H9 (cell line): ENCODE data around the gene LRRC74B. TPM values are rescaled to one million over a fixed set of nuclear protein-coding genes. Genes with fewer than 3 reads are reported as not detected.

ENCODE experiments used
- DNase-seq: peaks from one replicate; pipeline ENCODE4 v3.0.0-alpha.2; 2017
- H2AFZ ChIP-seq: one replicate; pipeline ENCODE4 v1.6.1; 2013; ENCODE audit warnings: mild to moderate bottlenecking, low read length, control low read depth, moderate library complexity
- H2AK5ac ChIP-seq: 2 replicates; pipeline ENCODE4 v1.6.1; 2013; ENCODE audit warnings: low read length, control low read depth, mixed read lengths; ENCODE audit not compliant: insufficient read length
- H2BK120ac ChIP-seq: one replicate; pipeline ENCODE4 v1.6.1; 2013; ENCODE audit warnings: low read depth, mild to moderate bottlenecking, low read length, control low read depth, inconsistent platforms; ENCODE audit not compliant: poor library complexity, severe bottlenecking
- H2BK12ac ChIP-seq: 2 replicates; pipeline ENCODE4 v1.6.1; 2013; ENCODE audit warnings: low read length, control low read depth, mixed read lengths, low read depth; ENCODE audit not compliant: insufficient read length
- H2BK15ac ChIP-seq: 2 replicates; pipeline ENCODE4 v1.6.1; 2013; ENCODE audit warnings: low read depth, low read length, control low read depth
- H2BK20ac ChIP-seq: one replicate; pipeline ENCODE4 v1.6.1; 2013; ENCODE audit warnings: low read depth, mild to moderate bottlenecking, low read length, control low read depth, inconsistent platforms; ENCODE audit not compliant: poor library complexity, severe bottlenecking
- H2BK5ac ChIP-seq: 2 replicates; pipeline ENCODE4 v1.6.1; 2013; ENCODE audit warnings: low read length, control low read depth, mixed read lengths; ENCODE audit not compliant: insufficient read length
- H3K14ac ChIP-seq: 2 replicates; pipeline ENCODE4 v1.6.1; 2013; ENCODE audit warnings: low read length, control low read depth; ENCODE audit not compliant: insufficient read depth
- H3K18ac ChIP-seq: 2 replicates; pipeline ENCODE4 v1.6.1; 2013; ENCODE audit warnings: low read depth, mild to moderate bottlenecking, mixed read lengths, low read length, control low read depth; ENCODE audit not compliant: insufficient read length
- H3K23ac ChIP-seq: 2 replicates; pipeline ENCODE4 v1.6.1; 2013; ENCODE audit warnings: low read length, control low read depth, mixed read lengths, low read depth; ENCODE audit not compliant: insufficient read length
- H3K23me2 ChIP-seq: 2 replicates; pipeline ENCODE4 v1.6.1; 2013; ENCODE audit warnings: low read depth, mild to moderate bottlenecking, mixed read lengths, low read length, control low read depth; ENCODE audit not compliant: insufficient read length, poor library complexity, severe bottlenecking
- H3K27ac ChIP-seq: 2 replicates; pipeline ENCODE4 v1.5.1; 2013; ENCODE audit warnings: low read length, control low read depth, mixed read lengths, low read depth; ENCODE audit not compliant: insufficient read length
- H3K27me3 ChIP-seq: 2 replicates; pipeline ENCODE4 v1.6.1; 2013; ENCODE audit warnings: low read length, control low read depth, inconsistent platforms; ENCODE audit not compliant: insufficient read depth
- H3K4ac ChIP-seq: 2 replicates; pipeline ENCODE4 v1.6.1; 2013; ENCODE audit warnings: low read depth, mild to moderate bottlenecking, control low read depth, inconsistent platforms, low read length, moderate library complexity
- H3K4me1 ChIP-seq: 2 replicates; pipeline ENCODE4 v1.6.1; 2013; ENCODE audit warnings: low read length, control low read depth, inconsistent platforms; ENCODE audit not compliant: insufficient read depth
- H3K4me2 ChIP-seq: 2 replicates; pipeline ENCODE4 v1.6.1; 2013; ENCODE audit warnings: low read length, control low read depth, mixed read lengths; ENCODE audit not compliant: insufficient read length, insufficient read depth
- H3K56ac ChIP-seq: 2 replicates; pipeline ENCODE4 v1.6.1; 2013; ENCODE audit warnings: low read depth, mild to moderate bottlenecking, mixed read lengths, low read length, control low read depth; ENCODE audit not compliant: insufficient read length
- H3K79me1 ChIP-seq: 2 replicates; pipeline ENCODE4 v1.6.1; 2013; ENCODE audit warnings: low read depth, mild to moderate bottlenecking, moderate library complexity, low read length, control low read depth, inconsistent platforms; ENCODE audit not compliant: insufficient read depth, poor library complexity, severe bottlenecking
- H3K79me2 ChIP-seq: 2 replicates; pipeline ENCODE4 v1.6.1; 2013; ENCODE audit warnings: low read length, control low read depth, inconsistent platforms; ENCODE audit not compliant: insufficient read depth
- H3K9ac ChIP-seq: 2 replicates; pipeline ENCODE4 v1.6.1; 2013; ENCODE audit warnings: low read length, control low read depth, mixed read lengths; ENCODE audit not compliant: insufficient read length; ENCODE audit errors: extremely low read depth
- H3K9me3 ChIP-seq: one replicate; pipeline ENCODE4 v1.6.1; 2013; ENCODE audit warnings: low read depth, low read length, inconsistent platforms; ENCODE audit not compliant: control insufficient read depth
- H3T11ph ChIP-seq: one replicate; pipeline ENCODE4 v1.6.1; 2013; ENCODE audit warnings: mild to moderate bottlenecking, low read length, control low read depth, inconsistent platforms
- H4K20me1 ChIP-seq: one replicate; pipeline ENCODE4 v1.6.1; 2013; ENCODE audit not compliant: control insufficient read depth, insufficient read length, insufficient read depth
- H4K5ac ChIP-seq: 2 replicates; pipeline ENCODE4 v1.6.1; 2013; ENCODE audit warnings: low read depth, mild to moderate bottlenecking, mixed read lengths, low read length, control low read depth; ENCODE audit not compliant: insufficient read length
- H4K8ac ChIP-seq: replicated peaks from 2 replicates; pipeline ENCODE4 v1.6.1; 2013; ENCODE audit warnings: low read length, control low read depth, mixed read lengths, low read depth; ENCODE audit not compliant: insufficient read length
- H4K91ac ChIP-seq: 2 replicates; pipeline ENCODE4 v1.6.1; 2013; ENCODE audit warnings: low read depth, mild to moderate bottlenecking, moderate library complexity, mixed read lengths, low read length, control low read depth; ENCODE audit not compliant: insufficient read length
- H3K27ac Mint-ChIP-seq, 3 experiments: 2 replicates in 2 of 3; 3 replicates in 1 of 3; pipeline ENCODE4 v1.8.0; 2020 to 2021; ENCODE audit warnings: mixed read lengths in 3 of 3, mild to moderate bottlenecking in 1 of 3, moderate library complexity in 1 of 3
- H3K27me3 Mint-ChIP-seq: 2 replicates; pipeline ENCODE4 v1.8.0; 2021; ENCODE audit warnings: low read depth, mild to moderate bottlenecking, moderate library complexity, mixed read lengths
- H3K36me3 Mint-ChIP-seq, 3 experiments: 2 replicates in 2 of 3; 3 replicates in 1 of 3; pipeline ENCODE4 v1.8.0; 2020 to 2021; ENCODE audit warnings: low read depth in 3 of 3, mixed read lengths in 3 of 3; ENCODE audit not compliant: insufficient read depth in 1 of 3
- H3K4me1 Mint-ChIP-seq, 2 experiments: 2 replicates each; pipeline ENCODE4 v1.8.0; 2020; ENCODE audit warnings: mixed read lengths in 2 of 2
- H3K4me3 Mint-ChIP-seq, 2 experiments: 2 replicates in 1 of 2; 3 replicates in 1 of 2; pipeline ENCODE4 v1.8.0; 2020 to 2021; ENCODE audit warnings: mild to moderate bottlenecking in 2 of 2, mixed read lengths in 2 of 2, moderate library complexity in 1 of 2
- H3K9me3 Mint-ChIP-seq, 2 experiments: 2 replicates in 1 of 2; 3 replicates in 1 of 2; pipeline ENCODE4 v1.8.0; 2020; ENCODE audit warnings: mild to moderate bottlenecking in 2 of 2, mixed read lengths in 2 of 2, moderate library complexity in 1 of 2
- WGBS: extraction: QIAGEN DNeasy Blood & Tissue Kit; methylation state at CpG from one replicate; pipeline ENCODE4 v1.1.7; 2013; ENCODE audit warnings: missing lambda C conversion rate, low lambda C conversion rate, mixed read lengths; ENCODE audit not compliant: insufficient read length; ENCODE audit errors: extremely low coverage; 5-methylcytosine and 5-hydroxymethylcytosine counted together
- total RNA-seq: library from RNA; stranded (reverse); gene quantifications from 2 replicates; pipeline ENCODE4 v1.2.1, GENCODE V29; 2021
- TF ChIP-seq, protein P1 (sequence below): fragments of 200-600 bp; sonication (generic); conservative IDR thresholded peaks from 3 replicates; pipeline ENCODE4 v1.8.0; 2021; ENCODE audit warnings: antibody characterized with exemption, mild to moderate bottlenecking

Gene LRRC74B
- total RNA-seq, 1 experiment from 2014 or later: not detected

DNA sequence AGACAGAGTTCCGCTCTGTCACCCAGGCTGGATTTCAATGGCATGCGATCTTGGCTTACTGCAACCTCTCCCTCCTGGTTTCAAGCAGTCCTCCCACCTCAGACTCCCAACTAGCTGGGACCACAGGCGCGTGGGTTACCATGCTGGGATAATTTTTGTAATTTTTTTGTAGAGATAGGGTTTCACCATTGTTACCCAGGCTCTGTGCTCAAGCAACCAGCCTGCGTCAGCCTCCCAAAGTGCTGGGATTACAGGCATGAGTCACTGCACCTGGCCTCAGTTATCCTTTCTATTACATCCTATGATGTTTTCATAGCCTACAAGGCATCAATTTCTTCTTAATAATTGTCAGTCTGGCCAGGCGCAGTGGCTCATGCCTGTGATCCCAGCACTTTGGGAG, 36.5 kb downstream of the LRRC74B start:
- no peaks in the 10 kb centered on the region for H3K9me3 ChIP-seq
- Mint-ChIP-seq H3K9me3 (peaks cover 0 to 3% of the 10 kb centered on the region in 2 experiments; a peak in 2 of 5 replicates), H3K4me3 (no peak overlapping the region), H3K36me3 (no peaks in the 10 kb centered on the region; a peak in 1 of 7 replicates), H3K27ac (no peak overlapping the region), H3K27me3 (no peaks in the 10 kb centered on the region), H3K4me1 (no peaks in the 10 kb centered on the region; a peak in 1 of 4 replicates)
- H2AK5ac ChIP-seq: no peak overlapping the region
- H3K79me1 ChIP-seq: no peaks in the 10 kb centered on the region
- TF ChIP-seq, protein P1, sequence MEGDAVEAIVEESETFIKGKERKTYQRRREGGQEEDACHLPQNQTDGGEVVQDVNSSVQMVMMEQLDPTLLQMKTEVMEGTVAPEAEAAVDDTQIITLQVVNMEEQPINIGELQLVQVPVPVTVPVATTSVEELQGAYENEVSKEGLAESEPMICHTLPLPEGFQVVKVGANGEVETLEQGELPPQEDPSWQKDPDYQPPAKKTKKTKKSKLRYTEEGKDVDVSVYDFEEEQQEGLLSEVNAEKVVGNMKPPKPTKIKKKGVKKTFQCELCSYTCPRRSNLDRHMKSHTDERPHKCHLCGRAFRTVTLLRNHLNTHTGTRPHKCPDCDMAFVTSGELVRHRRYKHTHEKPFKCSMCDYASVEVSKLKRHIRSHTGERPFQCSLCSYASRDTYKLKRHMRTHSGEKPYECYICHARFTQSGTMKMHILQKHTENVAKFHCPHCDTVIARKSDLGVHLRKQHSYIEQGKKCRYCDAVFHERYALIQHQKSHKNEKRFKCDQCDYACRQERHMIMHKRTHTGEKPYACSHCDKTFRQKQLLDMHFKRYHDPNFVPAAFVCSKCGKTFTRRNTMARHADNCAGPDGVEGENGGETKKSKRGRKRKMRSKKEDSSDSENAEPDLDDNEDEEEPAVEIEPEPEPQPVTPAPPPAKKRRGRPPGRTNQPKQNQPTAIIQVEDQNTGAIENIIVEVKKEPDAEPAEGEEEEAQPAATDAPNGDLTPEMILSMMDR: no peak
- H3K23ac ChIP-seq: no peak overlapping the region
- no peak overlapping the region for H4K91ac ChIP-seq
- no peaks in the 10 kb centered on the region for H3K79me2 ChIP-seq
- no peak overlapping the region for H4K8ac ChIP-seq
- no peak overlapping the region for H2BK20ac ChIP-seq
- no peaks in the 10 kb centered on the region for H3K23me2 ChIP-seq
- no peak overlapping the region for H3K56ac ChIP-seq
- H3K4ac ChIP-seq: no peak overlapping the region
- H3K27me3 ChIP-seq: no peaks in the 10 kb centered on the region
- no peak overlapping the region for H3K9ac ChIP-seq
- H2BK120ac ChIP-seq: no peak overlapping the region
- no peak overlapping the region for H3K27ac ChIP-seq
- H4K20me1 ChIP-seq: no peaks in the 10 kb centered on the region
- H2BK15ac ChIP-seq: no peak overlapping the region
- no CpG with 5 or more reads among the region's 6 CpGs for WGBS
- no peak overlapping the region for H2AFZ ChIP-seq
- no peaks in the 10 kb centered on the region for H3K4me1 ChIP-seq
- H3K18ac ChIP-seq: no peak overlapping the region
- no peak overlapping the region for H3T11ph ChIP-seq
- H3K4me2 ChIP-seq: no peak overlapping the region
- no peak overlapping the region for H4K5ac ChIP-seq
- H2BK5ac ChIP-seq: no peak overlapping the region
- H3K14ac ChIP-seq: no peak overlapping the region
- H2BK12ac ChIP-seq: no peak overlapping the region
- no peak for DNase-seq
